ENCODE data around the gene SPEN. TPM values are rescaled to one million over a fixed set of nuclear protein-coding genes. Genes with fewer than 3 reads are reported as not detected.
A peak's percentile ranks its signal among the peaks of the same experiment; 100 is the strongest.

SPEN gene
- total RNA-seq, 4 donors from 2014 or later = 18.8 to 104 (median 73.8) TPM

DNA sequence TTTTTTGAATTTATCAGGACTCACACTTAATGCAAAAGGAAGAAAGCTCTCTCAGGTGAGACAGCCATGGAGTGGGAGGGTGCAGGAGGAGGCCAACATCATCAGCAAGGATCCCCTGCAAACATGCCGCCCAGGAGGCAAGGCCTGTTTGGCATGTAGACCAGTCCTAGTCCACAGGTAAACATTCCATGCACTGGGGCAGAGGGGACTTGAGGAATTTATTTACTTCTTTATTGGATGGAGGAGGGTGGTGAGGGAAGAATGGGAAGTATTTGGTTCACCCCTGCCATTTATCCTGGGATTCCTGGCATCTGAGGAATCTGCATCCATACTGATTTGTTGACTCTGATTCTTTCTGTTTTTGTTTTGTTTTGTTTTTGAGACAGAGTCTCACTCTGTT lies 38.6 kb upstream of the SPEN start:
- intact Hi-C loops (cut with DNase I; ENCODE audit: low total_unique reads) = no loop called here
- H3K4me1 ChIP-seq = no peaks in the 10 kb centered on the region
- H3K36me3 ChIP-seq = no peaks in the 10 kb centered on the region
- no peaks in the 10 kb centered on the region for H3K9me3 ChIP-seq
- DNase-seq = no peak
- H3K27me3 ChIP-seq = no peaks in the 10 kb centered on the region
- no peak overlapping the region for H3K27ac ChIP-seq
- no peak overlapping the region for H3K4me3 ChIP-seq
- TF ChIP-seq, protein P1, sequence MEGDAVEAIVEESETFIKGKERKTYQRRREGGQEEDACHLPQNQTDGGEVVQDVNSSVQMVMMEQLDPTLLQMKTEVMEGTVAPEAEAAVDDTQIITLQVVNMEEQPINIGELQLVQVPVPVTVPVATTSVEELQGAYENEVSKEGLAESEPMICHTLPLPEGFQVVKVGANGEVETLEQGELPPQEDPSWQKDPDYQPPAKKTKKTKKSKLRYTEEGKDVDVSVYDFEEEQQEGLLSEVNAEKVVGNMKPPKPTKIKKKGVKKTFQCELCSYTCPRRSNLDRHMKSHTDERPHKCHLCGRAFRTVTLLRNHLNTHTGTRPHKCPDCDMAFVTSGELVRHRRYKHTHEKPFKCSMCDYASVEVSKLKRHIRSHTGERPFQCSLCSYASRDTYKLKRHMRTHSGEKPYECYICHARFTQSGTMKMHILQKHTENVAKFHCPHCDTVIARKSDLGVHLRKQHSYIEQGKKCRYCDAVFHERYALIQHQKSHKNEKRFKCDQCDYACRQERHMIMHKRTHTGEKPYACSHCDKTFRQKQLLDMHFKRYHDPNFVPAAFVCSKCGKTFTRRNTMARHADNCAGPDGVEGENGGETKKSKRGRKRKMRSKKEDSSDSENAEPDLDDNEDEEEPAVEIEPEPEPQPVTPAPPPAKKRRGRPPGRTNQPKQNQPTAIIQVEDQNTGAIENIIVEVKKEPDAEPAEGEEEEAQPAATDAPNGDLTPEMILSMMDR (IDR thresholded peaks at IDR 0.05) = no peak
- TF ChIP-seq POLR2A (IDR thresholded peaks at IDR 0.05) = no peak

DNA sequence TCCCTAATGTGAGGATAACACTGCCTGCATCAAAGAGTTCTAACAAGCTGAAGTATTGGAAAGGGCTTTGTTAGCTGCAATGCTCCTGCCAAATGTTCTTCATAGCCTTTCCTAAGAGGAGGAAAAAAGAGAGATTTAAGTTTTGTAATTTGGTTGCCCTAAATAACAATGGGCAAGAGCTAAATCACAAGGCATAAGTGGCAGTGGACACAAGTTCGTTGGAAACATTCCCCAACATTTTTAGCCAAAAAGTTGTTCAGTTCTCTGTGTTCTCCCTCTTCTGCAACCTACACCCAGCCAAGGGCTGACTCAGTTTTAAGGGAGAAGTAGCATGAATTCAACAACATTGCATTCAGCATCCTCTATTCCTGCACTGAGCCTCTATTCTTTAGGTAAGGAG lies 37.4 kb upstream of the SPEN start:
- intact Hi-C loops (cut with DNase I; ENCODE audit: low total_unique reads) = no loop called here
- DNase-seq = no peak
- no peak overlapping the region for H3K4me3 ChIP-seq

DNA sequence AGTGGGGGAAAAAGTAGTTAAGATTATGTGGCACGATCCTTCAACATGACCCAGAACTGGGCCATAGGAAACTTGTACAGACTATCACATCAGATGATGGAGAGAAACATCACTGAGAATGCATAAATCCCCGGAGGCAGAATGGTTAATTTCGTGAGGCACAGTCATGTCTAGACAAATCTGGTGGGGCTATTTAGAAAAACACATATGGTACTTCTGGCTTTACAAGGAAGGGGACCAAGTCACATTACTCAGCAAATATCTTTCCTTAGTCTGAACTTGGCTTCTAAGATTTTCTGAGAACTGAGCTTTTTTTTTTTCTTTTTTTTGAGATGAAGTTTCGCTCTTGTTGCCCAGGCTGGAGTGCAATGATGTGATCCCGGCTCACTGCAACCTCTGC lies 30.8 kb upstream of the SPEN start:
- TF ChIP-seq POLR2A (IDR thresholded peaks at IDR 0.05) = no peak
- no peaks in the 10 kb centered on the region for H3K36me3 ChIP-seq
- DNase-seq = no peak
- H3K27me3 ChIP-seq = no peaks in the 10 kb centered on the region
- H3K9me3 ChIP-seq = no peaks in the 10 kb centered on the region
- no peak overlapping the region for H3K27ac ChIP-seq
- intact Hi-C loops (cut with DNase I; ENCODE audit: low total_unique reads) = no loop called here
- no peak overlapping the region for H3K4me3 ChIP-seq
- H3K4me1 ChIP-seq = no peaks in the 10 kb centered on the region

More for the DNA sequence above, 37.4 kb upstream of the SPEN start:
- Histone ChIP-seq H3K9me3 (no peaks in the 10 kb centered on the region), H3K27me3 (no peaks in the 10 kb centered on the region), H3K27ac (no peak overlapping the region), H3K4me1 (no peaks in the 10 kb centered on the region), H3K36me3 (no peaks in the 10 kb centered on the region)
- TF ChIP-seq, protein P1 (IDR thresholded peaks at IDR 0.05) = no peak
- TF ChIP-seq POLR2A (IDR thresholded peaks at IDR 0.05) = no peak

DNA sequence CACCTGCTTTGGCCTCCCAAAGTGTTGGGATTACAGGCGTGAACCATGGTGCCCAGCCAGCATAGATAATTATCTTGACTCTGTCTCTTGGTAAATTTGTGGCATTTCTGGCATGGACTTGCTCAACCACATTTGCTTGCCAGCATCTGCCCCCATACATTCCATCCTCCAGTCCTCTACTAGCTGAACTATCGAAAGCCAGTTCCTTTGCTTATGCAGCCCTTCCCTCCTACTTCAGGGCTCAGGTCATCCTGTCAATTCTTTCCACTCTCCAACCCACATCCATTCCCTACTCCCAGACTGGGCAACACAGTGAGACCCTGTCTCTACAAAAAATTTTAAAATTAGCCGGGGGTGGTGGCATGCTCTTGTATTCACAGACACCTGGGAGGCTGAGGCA lies 27.0 kb upstream of the SPEN start:
- H3K4me1 ChIP-seq = no peaks in the 10 kb centered on the region
- intact Hi-C loops (cut with DNase I; ENCODE audit: low total_unique reads) = no loop called here
- TF ChIP-seq, protein P1 (IDR thresholded peaks at IDR 0.05) = no peak
- no peak for TF ChIP-seq POLR2A (IDR thresholded peaks at IDR 0.05)
- no peaks in the 10 kb centered on the region for H3K9me3 ChIP-seq
- peak in 1 of 2 donors; percentile 7 for DNase-seq
- H3K27ac ChIP-seq = no peak overlapping the region
- H3K27me3 ChIP-seq = no peaks in the 10 kb centered on the region
- no peaks in the 10 kb centered on the region for H3K36me3 ChIP-seq
- H3K4me3 ChIP-seq = no peak overlapping the region

DNA sequence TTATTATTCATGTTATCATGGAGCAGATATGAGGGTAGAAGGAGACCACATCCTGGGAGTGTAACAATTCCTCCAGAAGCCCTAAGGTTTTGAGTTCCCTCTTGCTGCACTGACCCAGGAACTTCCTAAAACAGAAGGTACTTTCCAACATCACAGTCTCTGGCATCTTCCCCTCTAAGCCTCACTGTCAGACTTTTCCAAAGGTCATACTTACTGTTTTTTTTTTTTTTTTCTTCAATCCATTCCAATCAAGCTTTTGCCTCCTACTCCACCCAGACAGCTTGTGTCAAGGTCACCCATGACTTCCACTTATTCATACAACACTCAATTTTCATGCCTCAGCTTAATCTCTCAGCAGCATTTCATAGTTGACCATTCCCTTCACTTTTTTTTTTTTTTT lies 21.7 kb upstream of the SPEN start:
- TF ChIP-seq POLR2A (IDR thresholded peaks at IDR 0.05) = no peak
- TF ChIP-seq, protein P1 (IDR thresholded peaks at IDR 0.05) = no peak
- no peak overlapping the region for H3K4me3 ChIP-seq
- intact Hi-C loops (cut with DNase I; ENCODE audit: low total_unique reads) = no loop called here
- no peaks in the 10 kb centered on the region for H3K36me3 ChIP-seq
- DNase-seq = no peak
- peak overlapping the region in 1 of 2 donors; percentile 29 for H3K27ac ChIP-seq
- no peaks in the 10 kb centered on the region for H3K9me3 ChIP-seq
- H3K4me1 ChIP-seq = peaks cover 0 to 6% of the 10 kb centered on the region in 2 donors
- H3K27me3 ChIP-seq = no peaks in the 10 kb centered on the region

Measured in uterus (tissue), 4 donors.